Activated naive CD4-positive, alpha-beta T cell treated with anti-CD3 and anti-CD28 coated beads, Interleukin-2, amount 10 ng/mL, durations not matched to agents 7 days and 5 days (primary cell): ENCODE measurements around the gene HPD.

ENCODE experiments used
- CTCF ChIA-PET: fragments of 350-600 bp; sonication (Branson Sonifier 250); formaldehyde crosslinking; loops from one replicate; lab custom pipeline; 2021; ENCODE audit warnings: antibody characterized with exemption; lab: Charles Lee
- DNase-seq: peaks from one replicate; pipeline ENCODE4 v3.0.0-alpha.2; 2020
- H3K27ac Mint-ChIP-seq: one replicate; pipeline ENCODE4 v1.8.0; 2021; ENCODE audit warnings: mild to moderate bottlenecking, moderate library complexity, mixed read lengths
- H3K27me3 Mint-ChIP-seq: one replicate; pipeline ENCODE4 v1.8.0; 2021; ENCODE audit warnings: mild to moderate bottlenecking, mixed read lengths
- H3K36me3 Mint-ChIP-seq: one replicate; pipeline ENCODE4 v1.8.0; 2021; ENCODE audit warnings: mixed read lengths
- H3K4me1 Mint-ChIP-seq: one replicate; pipeline ENCODE4 v1.8.0; 2021; ENCODE audit warnings: mixed read lengths
- H3K4me3 Mint-ChIP-seq: one replicate; pipeline ENCODE4 v1.8.0; 2021; ENCODE audit warnings: mild to moderate bottlenecking, moderate library complexity, mixed read lengths
- H3K9me3 Mint-ChIP-seq: one replicate; pipeline ENCODE4 v1.8.0; 2021; ENCODE audit warnings: mixed read lengths

HPD gene

GRCh38 chr12:121816925-121817647, 41.6 kb downstream of the HPD start:
- Mint-ChIP-seq H3K27ac (no peak overlapping the region), H3K36me3 (peaks cover 47% of the 10 kb centered on the region), H3K4me1 (peaks cover 21% of the 10 kb centered on the region), H3K4me3 (no peak overlapping the region), H3K27me3 (no peaks in the 10 kb centered on the region), H3K9me3 (no peaks in the 10 kb centered on the region)
- CTCF ChIA-PET: interaction anchor here (16.5 kb wide), 1 partner anchor 20 kb away, joined by 575 read pairs; the partner anchor contains the start of genes RHOF and SETD1B
- no peak for DNase-seq

- Mint-ChIP-seq H3K4me1 (peaks cover 36% of the 10 kb centered on the region), H3K9me3 (no peaks in the 10 kb centered on the region), H3K27ac (peak overlapping the region; percentile 70), H3K36me3 (peaks cover 49% of the 10 kb centered on the region), H3K27me3 (no peaks in the 10 kb centered on the region), H3K4me3 (no peak overlapping the region)
- DNase-seq: no peak
- CTCF ChIA-PET: interaction anchor here (0.6 to 16.5 kb wide), 2 partner anchors 18 to 219 kb away, joined by 3 to 575 read pairs; partner anchors contain the start of genes RHOF and SETD1B
Measured at GRCh38 chr12:121815263-121815662, 43.4 kb downstream of the HPD start.

GRCh38 chr12:121814429-121815119, 44.1 kb downstream of the HPD start:
- DNase-seq: no peak
- Mint-ChIP-seq H3K27ac (peak overlapping the region; percentile 28), H3K9me3 (no peaks in the 10 kb centered on the region), H3K4me3 (no peak overlapping the region), H3K27me3 (no peaks in the 10 kb centered on the region), H3K36me3 (peaks cover 52% of the 10 kb centered on the region), H3K4me1 (peaks cover 38% of the 10 kb centered on the region)
- CTCF ChIA-PET: interaction anchor here (16.5 kb wide), 1 partner anchor 17 kb away, joined by 575 read pairs; the partner anchor contains the start of genes RHOF and SETD1B

GRCh38 chr12:121813951-121814350, 44.7 kb downstream of the HPD start:
- CTCF ChIA-PET: interaction anchor here (1.3 to 16.5 kb wide), 2 partner anchors 17 to 74 kb away, joined by 3 to 575 read pairs; partner anchors contain the start of genes PSMD9, RHOF and SETD1B
- peaks cover 44% of the 10 kb centered on the region for H3K4me1 Mint-ChIP-seq
- H3K9me3 Mint-ChIP-seq: no peaks in the 10 kb centered on the region
- no peak overlapping the region for H3K27ac Mint-ChIP-seq
- DNase-seq: no peak
- H3K36me3 Mint-ChIP-seq: peaks cover 53% of the 10 kb centered on the region
- H3K27me3 Mint-ChIP-seq: no peaks in the 10 kb centered on the region
- peak overlapping the region; percentile 58 for H3K4me3 Mint-ChIP-seq

- peak overlapping the region; percentile 74 for H3K4me3 Mint-ChIP-seq
- H3K27me3 Mint-ChIP-seq: no peaks in the 10 kb centered on the region
- H3K4me1 Mint-ChIP-seq: peaks cover 49% of the 10 kb centered on the region
- peaks cover 55% of the 10 kb centered on the region for H3K36me3 Mint-ChIP-seq
- DNase-seq: peak; percentile 50
- no peaks in the 10 kb centered on the region for H3K9me3 Mint-ChIP-seq
- peak overlapping the region; percentile 87 for H3K27ac Mint-ChIP-seq
- CTCF ChIA-PET: interaction anchor here (1.3 to 16.5 kb wide), 4 partner anchors 16 to 124 kb away, joined by 3 to 575 read pairs (median 4); partner anchors contain the start of genes PSMD9, RHOF and SETD1B
Measured at GRCh38 chr12:121812921-121813896, 45.5 kb downstream of the HPD start.

- Mint-ChIP-seq H3K36me3 (peaks cover 53% of the 10 kb centered on the region), H3K9me3 (no peaks in the 10 kb centered on the region), H3K4me1 (peaks cover 56% of the 10 kb centered on the region), H3K27me3 (no peaks in the 10 kb centered on the region), H3K27ac (peak overlapping the region; percentile 87), H3K4me3 (peak overlapping the region; percentile 74)
- DNase-seq: peak; percentile 58
- CTCF ChIA-PET: interaction anchor here (0.9 to 16.5 kb wide), 13 partner anchors 15 to 123 kb away, joined by 3 to 575 read pairs (median 4); partner anchors contain the start of genes PSMD9, RHOF and SETD1B
Measured at GRCh38 chr12:121812320-121812871, 46.3 kb downstream of the HPD start.

GRCh38 chr12:121811434-121812319, 47.0 kb downstream of the HPD start:
- H3K4me1 Mint-ChIP-seq: peaks cover 63% of the 10 kb centered on the region
- peak overlapping the region; percentile 87 for H3K27ac Mint-ChIP-seq

GRCh38 chr12:121810833-121811433, 47.7 kb downstream of the HPD start:
- CTCF ChIA-PET: interaction anchor here (1.1 to 16.5 kb wide), 10 partner anchors 14 to 92 kb away, joined by 3 to 575 read pairs (median 6); partner anchors contain the start of genes PSMD9, RHOF and SETD1B
- H3K4me1 Mint-ChIP-seq: peaks cover 70% of the 10 kb centered on the region
- H3K9me3 Mint-ChIP-seq: no peaks in the 10 kb centered on the region
- peaks cover 54% of the 10 kb centered on the region for H3K36me3 Mint-ChIP-seq
- no peak for DNase-seq
- peak overlapping the region; percentile 74 for H3K4me3 Mint-ChIP-seq
- peak overlapping the region; percentile 84 for H3K27ac Mint-ChIP-seq
- H3K27me3 Mint-ChIP-seq: no peaks in the 10 kb centered on the region

More at GRCh38 chr12:121811434-121812319, 47.0 kb downstream of the HPD start:
- peak; percentile 74 for DNase-seq
- H3K36me3 Mint-ChIP-seq: peaks cover 53% of the 10 kb centered on the region
- H3K9me3 Mint-ChIP-seq: no peaks in the 10 kb centered on the region
- H3K27me3 Mint-ChIP-seq: no peaks in the 10 kb centered on the region
- CTCF ChIA-PET: interaction anchor here (0.6 to 16.5 kb wide), 15 partner anchors 14 to 931 kb away, joined by 3 to 575 read pairs (median 4); partner anchors contain the start of genes PSMD9, RHOF and SETD1B
- H3K4me3 Mint-ChIP-seq: peak overlapping the region; percentile 74

GRCh38 chr12:121810234-121810817, 48.3 kb downstream of the HPD start:
- Mint-ChIP-seq H3K27me3 (no peaks in the 10 kb centered on the region), H3K4me3 (no peak overlapping the region), H3K4me1 (peaks cover 73% of the 10 kb centered on the region), H3K36me3 (peaks cover 54% of the 10 kb centered on the region), H3K9me3 (no peaks in the 10 kb centered on the region), H3K27ac (no peak overlapping the region)
- CTCF ChIA-PET: interaction anchor here (1.1 to 16.5 kb wide), 6 partner anchors 13 to 78 kb away, joined by 5 to 575 read pairs (median 8); partner anchors contain the start of genes PSMD9, RHOF and SETD1B
- no peak for DNase-seq

GRCh38 chr12:121809712-121810116, 48.9 kb downstream of the HPD start:
- H3K4me3 Mint-ChIP-seq: no peak overlapping the region
- no peak for DNase-seq
- H3K27ac Mint-ChIP-seq: peak overlapping the region; percentile 11
- CTCF ChIA-PET: interaction anchor here (3.4 to 16.5 kb wide), 2 partner anchors 12 to 36 kb away, joined by 17 to 575 read pairs; partner anchors contain the start of genes RHOF and SETD1B
- no peaks in the 10 kb centered on the region for H3K9me3 Mint-ChIP-seq
- peaks cover 71% of the 10 kb centered on the region for H3K4me1 Mint-ChIP-seq
- H3K27me3 Mint-ChIP-seq: no peaks in the 10 kb centered on the region
- peaks cover 55% of the 10 kb centered on the region for H3K36me3 Mint-ChIP-seq

GRCh38 chr12:121808623-121809022, 50.0 kb downstream of the HPD start:
- H3K9me3 Mint-ChIP-seq: no peaks in the 10 kb centered on the region
- peaks cover 68% of the 10 kb centered on the region for H3K4me1 Mint-ChIP-seq
- H3K36me3 Mint-ChIP-seq: peaks cover 53% of the 10 kb centered on the region
- CTCF ChIA-PET: interaction anchor here (16.5 kb wide), 1 partner anchor 11 kb away, joined by 575 read pairs; the partner anchor contains the start of genes RHOF and SETD1B
- DNase-seq: no peak
- peak overlapping the region; percentile 24 for H3K27ac Mint-ChIP-seq
- H3K4me3 Mint-ChIP-seq: no peak overlapping the region
- no peaks in the 10 kb centered on the region for H3K27me3 Mint-ChIP-seq
